Uterus (tissue), 2 donors: ENCODE results near the gene BPIFB6.

Experiments
- POLR2A ChIP-seq, 2 donors: fragments of 450-650 bp; IDR thresholded peaks; one replicate each; pipeline ENCODE4 v1.6.1; 2016; ENCODE audit warnings: antibody characterized with exemption in 2 of 2, mild to moderate bottlenecking in 1 of 2, moderate library complexity in 1 of 2
- TF ChIP-seq, protein P1 (sequence below), 4 experiments: fragments of 200-600 bp in 2 of 4; fragments of 450-650 bp in 2 of 4; sonication (generic) in 2 of 4; IDR thresholded peaks; one replicate each; pipeline ENCODE4 v1.5.1; 2016 to 2019; ENCODE audit warnings: antibody characterized with exemption in 4 of 4, mild to moderate bottlenecking in 2 of 4, moderate library complexity in 1 of 4

DNA sequence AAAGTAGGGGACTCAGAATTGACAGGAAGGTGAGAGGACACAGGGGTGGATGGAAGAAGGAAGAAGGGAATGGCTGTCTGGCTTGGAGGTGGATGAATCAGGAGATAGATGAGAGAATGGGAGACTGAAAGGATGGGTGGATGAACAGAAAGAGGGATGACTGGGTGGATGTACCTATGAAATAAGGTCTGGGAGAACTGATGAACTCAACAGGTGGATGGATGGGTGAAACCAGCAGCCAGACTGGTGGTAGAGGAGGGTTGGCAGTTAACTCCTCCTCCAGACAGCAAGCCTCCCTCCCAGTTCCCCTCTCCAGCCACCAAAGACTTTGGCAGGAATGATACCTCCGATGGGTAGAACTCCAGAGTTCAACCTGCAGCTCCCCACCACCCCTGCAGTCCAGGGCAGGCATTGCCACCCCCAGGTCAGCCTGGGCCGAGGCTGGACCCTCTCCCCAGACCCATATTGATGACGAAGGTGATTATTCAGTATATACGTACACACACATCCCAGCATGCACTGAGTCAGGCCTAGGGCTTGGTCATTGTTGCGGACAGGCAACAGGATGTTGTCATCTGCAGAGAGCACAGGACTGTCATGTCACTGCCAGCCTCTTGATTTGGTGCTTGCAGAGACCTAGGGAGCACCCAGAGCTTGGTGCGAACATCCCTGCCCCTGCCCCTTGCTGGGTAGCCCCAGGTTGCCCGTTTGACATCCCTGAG, 29.2 kb upstream of the BPIFB6 start:
- no peak for TF ChIP-seq POLR2A (IDR thresholded peaks at IDR 0.05)
- TF ChIP-seq, protein P1, sequence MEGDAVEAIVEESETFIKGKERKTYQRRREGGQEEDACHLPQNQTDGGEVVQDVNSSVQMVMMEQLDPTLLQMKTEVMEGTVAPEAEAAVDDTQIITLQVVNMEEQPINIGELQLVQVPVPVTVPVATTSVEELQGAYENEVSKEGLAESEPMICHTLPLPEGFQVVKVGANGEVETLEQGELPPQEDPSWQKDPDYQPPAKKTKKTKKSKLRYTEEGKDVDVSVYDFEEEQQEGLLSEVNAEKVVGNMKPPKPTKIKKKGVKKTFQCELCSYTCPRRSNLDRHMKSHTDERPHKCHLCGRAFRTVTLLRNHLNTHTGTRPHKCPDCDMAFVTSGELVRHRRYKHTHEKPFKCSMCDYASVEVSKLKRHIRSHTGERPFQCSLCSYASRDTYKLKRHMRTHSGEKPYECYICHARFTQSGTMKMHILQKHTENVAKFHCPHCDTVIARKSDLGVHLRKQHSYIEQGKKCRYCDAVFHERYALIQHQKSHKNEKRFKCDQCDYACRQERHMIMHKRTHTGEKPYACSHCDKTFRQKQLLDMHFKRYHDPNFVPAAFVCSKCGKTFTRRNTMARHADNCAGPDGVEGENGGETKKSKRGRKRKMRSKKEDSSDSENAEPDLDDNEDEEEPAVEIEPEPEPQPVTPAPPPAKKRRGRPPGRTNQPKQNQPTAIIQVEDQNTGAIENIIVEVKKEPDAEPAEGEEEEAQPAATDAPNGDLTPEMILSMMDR (IDR thresholded peaks at IDR 0.05): no peak
